ENCODE data around the gene ZBTB34. TPM values are rescaled to one million over a fixed set of nuclear protein-coding genes. Genes with fewer than 3 reads are reported as not detected.

Gene ZBTB34
- total and polyA plus RNA-seq, 5 experiments from 2014 or later: 0.61 to 8.5 (median 0.99) TPM

GRCh38 chr9:126849591-126850225 lies 10.7 kb upstream of the ZBTB34 start:
- Mint-ChIP-seq H3K27me3 (peaks cover 13 to 42% (median 29%) of the 10 kb centered on the region in 5 donors), H3K36me3 (no peaks in the 10 kb centered on the region), H3K4me3 (no peak overlapping the region), H3K9me3 (no peaks in the 10 kb centered on the region), H3K27ac (no peak overlapping the region), H3K4me1 (peaks cover 0 to 4% (median 1%) of the 10 kb centered on the region in 4 donors)
- ATAC-seq (no peak), DNase-seq (no peak)
- POLR2A ChIA-PET: no interaction called here

DNA sequence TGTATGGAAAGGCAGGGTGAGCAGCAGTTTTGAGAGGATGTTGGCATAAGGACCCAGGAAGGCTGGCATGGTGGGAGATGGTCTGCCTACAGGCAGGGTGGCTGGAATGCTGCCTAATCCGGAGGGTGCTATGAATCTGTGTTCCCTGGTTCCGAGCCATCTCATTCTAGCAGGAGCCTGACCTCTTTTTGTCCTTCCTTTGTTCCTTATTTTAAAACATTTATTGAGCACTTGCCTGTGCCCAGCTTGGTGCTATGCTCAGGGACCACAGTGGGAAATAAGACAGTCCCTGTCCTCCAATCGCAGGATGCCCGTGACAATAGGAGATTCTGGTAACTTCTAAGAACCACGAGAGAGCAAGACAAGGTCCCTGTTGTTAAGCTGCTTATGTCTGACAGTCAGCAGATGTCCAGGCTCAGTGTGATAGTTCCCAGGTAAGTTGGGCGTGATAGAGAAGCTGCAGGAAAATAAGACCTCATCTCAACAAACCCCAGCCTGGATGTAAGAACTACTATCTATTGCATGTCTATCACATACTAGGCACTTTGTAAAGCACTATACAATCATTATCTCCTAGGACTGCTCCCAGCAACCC lies 9.1 kb upstream of the ZBTB34 start:
- Mint-ChIP-seq H3K36me3 (no peaks in the 10 kb centered on the region), H3K27me3 (peaks cover 13 to 50% (median 35%) of the 10 kb centered on the region in 5 donors), H3K27ac (no peak overlapping the region), H3K4me3 (no peak overlapping the region), H3K4me1 (peaks cover 0 to 4% (median 1%) of the 10 kb centered on the region in 4 donors), H3K9me3 (no peaks in the 10 kb centered on the region)
- POLR2A ChIA-PET: no interaction called here
- ATAC-seq: no peak
- no peak for DNase-seq

DNA sequence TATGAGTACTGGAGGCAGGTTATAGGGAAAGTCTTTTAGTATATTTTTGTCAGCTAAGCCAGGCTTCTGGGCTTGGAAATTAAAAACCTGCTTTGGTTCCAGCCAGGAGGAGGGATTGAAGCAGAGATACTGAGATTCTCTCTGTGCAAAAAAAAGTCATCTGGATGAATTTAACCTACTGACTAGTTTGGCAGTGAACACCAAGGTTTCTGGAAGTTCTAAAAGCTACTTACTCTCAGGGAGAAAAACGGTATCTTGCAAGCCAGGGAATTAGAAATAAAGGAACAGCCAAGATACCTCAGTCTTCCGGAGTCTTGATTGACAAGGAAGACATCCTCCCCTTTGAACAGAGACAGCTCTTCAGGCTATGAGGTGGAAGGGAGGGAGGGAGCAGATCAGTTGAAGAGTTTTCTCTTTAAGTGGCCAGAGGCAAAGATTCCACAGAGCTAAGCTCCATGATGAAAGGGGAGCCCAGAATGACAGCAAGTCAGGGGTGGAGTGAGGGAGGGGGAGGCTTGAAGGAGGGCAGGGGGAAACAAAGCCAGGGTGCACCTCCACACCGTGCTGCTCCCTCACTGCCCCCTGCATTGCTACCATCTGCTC lies 8.3 kb upstream of the ZBTB34 start:
- POLR2A ChIA-PET: no interaction called here
- Mint-ChIP-seq H3K27me3 (peaks cover 13 to 58% (median 34%) of the 10 kb centered on the region in 5 donors), H3K27ac (no peak overlapping the region), H3K36me3 (no peaks in the 10 kb centered on the region), H3K9me3 (no peaks in the 10 kb centered on the region), H3K4me1 (peaks cover 0 to 4% (median 1%) of the 10 kb centered on the region in 4 donors), H3K4me3 (no peak overlapping the region)
- DNase-seq: no peak
- no peak for ATAC-seq

GRCh38 chr9:126853667-126854066 lies 6.8 kb upstream of the ZBTB34 start:
- ATAC-seq (no peak), DNase-seq (no peak)
- no peaks in the 10 kb centered on the region for H3K36me3 Mint-ChIP-seq
- no peak overlapping the region for H3K27ac Mint-ChIP-seq
- peaks cover 0 to 4% (median 1%) of the 10 kb centered on the region in 4 donors for H3K4me1 Mint-ChIP-seq
- peaks cover 10 to 60% (median 28%) of the 10 kb centered on the region in 5 donors for H3K27me3 Mint-ChIP-seq
- H3K4me3 Mint-ChIP-seq: no peak overlapping the region
- POLR2A ChIA-PET: no interaction called here
- H3K9me3 Mint-ChIP-seq: no peaks in the 10 kb centered on the region

GRCh38 chr9:126854734-126855133 lies 5.7 kb upstream of the ZBTB34 start:
- Mint-ChIP-seq H3K4me1 (peaks cover 0 to 10% (median 3%) of the 10 kb centered on the region in 4 donors), H3K27ac (no peak overlapping the region), H3K27me3 (peaks cover 10 to 59% (median 28%) of the 10 kb centered on the region in 5 donors), H3K9me3 (no peaks in the 10 kb centered on the region), H3K4me3 (no peak overlapping the region), H3K36me3 (no peaks in the 10 kb centered on the region)
- ATAC-seq (no peak), DNase-seq (no peak)
- POLR2A ChIA-PET: no interaction called here

DNA sequence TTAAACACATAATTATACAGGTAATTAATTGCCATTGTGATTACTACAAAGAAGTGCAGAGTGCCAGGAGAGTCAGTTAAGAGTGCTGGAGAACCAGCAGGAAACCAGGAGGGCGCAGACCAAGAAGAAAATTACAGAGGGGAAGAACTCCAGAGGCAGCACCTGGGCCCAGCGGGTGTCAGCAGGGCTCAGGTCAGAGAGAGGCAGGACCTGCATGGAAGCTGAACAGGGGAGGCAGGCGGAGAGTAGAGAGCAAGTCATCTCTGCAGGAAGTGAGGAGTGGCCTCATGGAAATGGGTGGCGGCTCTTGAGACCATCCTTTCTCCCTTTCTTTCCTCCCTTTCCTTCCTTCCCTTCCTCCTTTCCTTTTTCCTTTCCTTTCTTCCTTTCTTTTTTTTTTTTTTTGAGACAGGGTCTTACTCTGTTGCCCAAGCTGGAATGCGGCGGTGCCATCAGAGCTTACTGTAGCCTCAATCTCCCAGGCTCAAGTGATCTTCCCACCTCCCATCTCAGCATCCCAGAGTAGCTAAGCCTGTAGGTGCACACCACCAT lies 4.0 kb upstream of the ZBTB34 start:
- H3K4me1 Mint-ChIP-seq: peaks cover 1 to 14% (median 7%) of the 10 kb centered on the region in 4 donors
- H3K36me3 Mint-ChIP-seq: no peaks in the 10 kb centered on the region
- H3K4me3 Mint-ChIP-seq: peak overlapping the region in 1 of 10 donors; percentile 34
- peak overlapping the region in 1 of 10 donors; percentile 41 for H3K27ac Mint-ChIP-seq
- ATAC-seq: no peak
- H3K9me3 Mint-ChIP-seq: no peaks in the 10 kb centered on the region
- POLR2A ChIA-PET: interaction anchor here (0.5 kb wide), 1 partner anchor 1791 kb away, joined by 3 read pairs; no protein-coding TSS in a partner anchor
- peaks cover 8 to 46% (median 16%) of the 10 kb centered on the region in 5 donors for H3K27me3 Mint-ChIP-seq
- no peak for DNase-seq

GRCh38 chr9:126857261-126857960 lies 3.0 kb upstream of the ZBTB34 start:
- POLR2A ChIA-PET: no interaction called here
- Mint-ChIP-seq H3K4me1 (peaks cover 11 to 24% (median 16%) of the 10 kb centered on the region in 4 donors), H3K27me3 (peaks cover 3 to 36% (median 9%) of the 10 kb centered on the region in 5 donors), H3K36me3 (no peaks in the 10 kb centered on the region), H3K9me3 (no peaks in the 10 kb centered on the region), H3K27ac (peak overlapping the region in 4 of 10 donors; percentile 30 to 74 (median 40)), H3K4me3 (peak overlapping the region in 2 of 10 donors; percentile 2 to 16)
- DNase-seq: no peak
- ATAC-seq: no peak

DNA sequence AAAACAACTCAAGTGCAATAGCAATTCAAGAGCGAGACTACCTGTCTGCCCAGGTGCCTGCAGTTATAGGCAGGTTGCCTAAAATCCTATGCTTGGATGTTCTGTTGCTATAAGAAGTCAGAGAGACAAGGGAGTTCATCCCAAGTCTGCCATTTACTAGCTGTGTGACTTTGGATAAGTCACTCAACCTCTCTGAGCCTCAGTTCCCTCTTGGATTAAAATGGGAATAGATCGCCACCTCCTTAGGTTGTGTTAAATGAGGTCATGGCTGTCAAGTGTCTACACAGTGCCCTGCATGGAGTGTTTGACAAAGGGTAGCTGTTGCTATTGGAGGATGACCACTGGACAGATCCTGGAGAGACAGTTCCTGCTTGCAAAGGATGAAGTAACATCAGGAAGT lies 1.3 kb upstream of the ZBTB34 start:
- Mint-ChIP-seq H3K27me3 (peaks cover 0 to 19% (median 0%) of the 10 kb centered on the region in 5 donors), H3K4me1 (peaks cover 19 to 39% (median 29%) of the 10 kb centered on the region in 4 donors), H3K4me3 (peak overlapping the region; percentile 41 to 93 (median 84)), H3K9me3 (no peaks in the 10 kb centered on the region), H3K36me3 (peaks cover 0 to 2% (median 0%) of the 10 kb centered on the region in 3 donors), H3K27ac (peak overlapping the region in 7 of 10 donors; percentile 15 to 92 (median 79))
- DNase-seq (no peak), ATAC-seq (no peak)
- POLR2A ChIA-PET: interaction anchor here (1.2 kb wide), 1 partner anchor 55 kb away, joined by 3 read pairs; the partner anchor contains the start of gene RALGPS1

- H3K36me3 Mint-ChIP-seq: peaks cover 0 to 16% (median 1%) of the 10 kb centered on the region in 3 donors
- H3K27me3 Mint-ChIP-seq: peaks cover 0 to 15% (median 0%) of the 10 kb centered on the region in 5 donors
- H3K27ac Mint-ChIP-seq: peak overlapping the region; percentile 51 to 91 (median 86)
- POLR2A ChIA-PET: no interaction called here
- DNase-seq (peak in 4 of 10 donors; percentile 10 to 22 (median 16)), ATAC-seq (peak; percentile 9 to 29)
- H3K4me1 Mint-ChIP-seq: peaks cover 23 to 43% (median 35%) of the 10 kb centered on the region in 4 donors
- H3K9me3 Mint-ChIP-seq: no peaks in the 10 kb centered on the region
- peak overlapping the region; percentile 81 to 92 (median 90) for H3K4me3 Mint-ChIP-seq
These were observed 473 bp downstream of the ZBTB34 start for GRCh38 chr9:126860757-126861466.

DNA sequence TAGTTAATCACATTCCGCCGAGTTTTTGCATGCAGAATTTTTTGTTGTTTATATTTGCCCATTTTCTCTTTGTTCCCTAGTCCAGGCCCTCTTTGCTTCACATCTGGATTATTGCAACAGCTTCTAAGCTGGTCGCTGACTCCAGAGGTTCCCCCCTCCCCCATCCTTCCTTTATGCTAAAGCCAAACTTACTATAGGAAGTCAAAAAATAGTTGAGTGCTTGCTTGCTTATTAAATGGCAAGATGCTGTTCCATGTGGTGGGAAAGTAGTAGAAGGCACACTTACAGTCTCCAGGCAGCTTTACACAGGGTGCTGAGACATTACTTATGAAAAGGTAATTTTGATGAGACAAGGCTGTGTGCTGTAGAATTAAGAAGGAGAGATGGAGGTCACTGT lies 1.3 kb downstream of the ZBTB34 start:
- H3K9me3 Mint-ChIP-seq: no peaks in the 10 kb centered on the region
- DNase-seq (peak in 2 of 10 donors; percentile 17 to 24), ATAC-seq (no peak)
- peaks cover 28 to 48% (median 37%) of the 10 kb centered on the region in 4 donors for H3K4me1 Mint-ChIP-seq
- peak overlapping the region; percentile 69 to 92 (median 90) for H3K4me3 Mint-ChIP-seq
- peak overlapping the region; percentile 51 to 91 (median 86) for H3K27ac Mint-ChIP-seq
- POLR2A ChIA-PET: no interaction called here
- peaks cover 0 to 7% (median 0%) of the 10 kb centered on the region in 5 donors for H3K27me3 Mint-ChIP-seq
- peaks cover 0 to 22% (median 9%) of the 10 kb centered on the region in 3 donors for H3K36me3 Mint-ChIP-seq

DNA sequence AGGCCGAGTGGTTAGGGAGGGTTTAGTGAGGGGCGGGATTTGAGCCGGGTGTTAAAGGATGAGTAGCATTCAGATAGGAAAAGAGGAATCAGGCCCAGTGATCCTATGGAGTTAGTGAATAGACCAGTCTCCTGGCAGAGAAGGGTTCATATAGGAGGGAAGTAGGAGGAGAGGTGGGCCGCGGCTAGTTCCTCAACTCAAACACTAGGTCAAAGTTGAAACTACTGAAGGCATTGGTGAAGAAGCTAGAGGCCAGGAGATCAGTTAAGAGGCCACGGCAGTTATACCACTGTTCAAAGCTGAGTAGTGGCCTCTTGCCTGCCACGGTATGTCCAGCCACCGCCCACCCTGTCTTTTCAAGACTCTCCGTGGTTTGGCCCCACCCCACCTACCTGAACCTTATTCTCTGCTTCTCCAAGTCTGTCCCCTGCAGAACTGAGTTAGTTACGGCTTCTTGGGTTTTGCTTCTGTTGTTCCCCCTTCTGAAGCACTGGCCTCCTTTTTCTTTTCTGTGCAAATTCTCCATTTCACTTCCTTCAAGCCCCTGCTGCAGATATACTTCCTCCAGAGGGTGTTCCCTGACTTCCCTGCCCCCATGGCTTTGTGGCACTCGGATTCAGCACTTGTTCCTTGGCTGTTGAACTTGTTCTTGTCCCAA lies 1.8 kb downstream of the ZBTB34 start:
- no peaks in the 10 kb centered on the region for H3K9me3 Mint-ChIP-seq
- peaks cover 0 to 26% (median 14%) of the 10 kb centered on the region in 3 donors for H3K36me3 Mint-ChIP-seq
- H3K4me1 Mint-ChIP-seq: peaks cover 28 to 52% (median 38%) of the 10 kb centered on the region in 4 donors
- peak overlapping the region; percentile 69 to 92 (median 90) for H3K4me3 Mint-ChIP-seq
- peak overlapping the region; percentile 19 to 88 (median 82) for H3K27ac Mint-ChIP-seq
- DNase-seq (no peak), ATAC-seq (no peak)
- POLR2A ChIA-PET: interaction anchor here (0.6 to 1.3 kb wide), 2 partner anchors 10 to 1486 kb away, joined by 4 read pairs; no protein-coding TSS in a partner anchor
- H3K27me3 Mint-ChIP-seq: peaks cover 0 to 2% (median 0%) of the 10 kb centered on the region in 5 donors

Measured in naive thymus-derived CD8-positive, alpha-beta T cell (primary cell).